Kidney glomerular epithelial cell (primary cell): ENCODE measurements around the gene OR2AT4.
A peak's percentile ranks its signal among the peaks of the same experiment; 100 is the strongest.
"Not testable (repeated sequence)": the region's sequence is repeated elsewhere in the genome, so short reads cannot be mapped to it uniquely, and the experiment has no call there.

Experiments used
- DNase-seq: peaks from one replicate; lab custom pipeline; 2025; lab: John Stamatoyannopoulos, UW

Gene OR2AT4

DNA sequence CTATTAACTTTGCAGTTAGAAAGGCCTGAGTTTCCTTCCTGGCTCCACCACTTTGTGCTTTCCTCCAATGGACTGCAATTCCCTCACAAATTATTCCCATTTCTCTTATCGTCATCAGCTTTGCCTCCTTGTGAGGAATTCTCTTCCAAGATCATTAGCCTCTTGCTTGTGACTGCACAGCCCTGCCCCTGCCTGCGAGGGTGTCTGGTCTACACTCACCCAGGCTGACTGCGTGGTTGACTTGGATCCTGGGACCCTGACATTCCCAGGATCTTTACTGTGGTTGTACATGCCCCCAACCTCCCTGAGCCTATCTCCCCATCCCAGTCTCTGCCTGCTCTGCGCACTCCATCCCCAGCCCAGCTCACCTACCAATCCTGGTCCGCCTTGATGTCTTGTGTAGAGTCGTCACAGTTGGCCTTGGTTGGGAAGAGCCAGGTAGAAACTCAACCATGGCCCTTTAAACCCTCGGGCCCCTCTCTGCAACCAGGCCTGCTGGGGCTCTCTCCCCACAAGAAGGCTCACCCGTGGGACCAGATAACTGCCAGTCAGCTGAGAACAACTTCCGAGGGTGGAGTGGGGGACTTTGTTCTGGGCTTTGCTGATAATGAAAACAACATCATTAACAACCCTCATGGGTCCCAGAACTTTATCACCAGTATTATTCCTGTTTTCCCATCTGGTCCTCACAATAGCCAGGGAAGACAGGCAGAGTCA is at the start of gene OR2AT4:
OR2AT4 (minus strand) TSS at position 421 of the 717 bp plus-strand sequence.
- no peak for DNase-seq

DNA sequence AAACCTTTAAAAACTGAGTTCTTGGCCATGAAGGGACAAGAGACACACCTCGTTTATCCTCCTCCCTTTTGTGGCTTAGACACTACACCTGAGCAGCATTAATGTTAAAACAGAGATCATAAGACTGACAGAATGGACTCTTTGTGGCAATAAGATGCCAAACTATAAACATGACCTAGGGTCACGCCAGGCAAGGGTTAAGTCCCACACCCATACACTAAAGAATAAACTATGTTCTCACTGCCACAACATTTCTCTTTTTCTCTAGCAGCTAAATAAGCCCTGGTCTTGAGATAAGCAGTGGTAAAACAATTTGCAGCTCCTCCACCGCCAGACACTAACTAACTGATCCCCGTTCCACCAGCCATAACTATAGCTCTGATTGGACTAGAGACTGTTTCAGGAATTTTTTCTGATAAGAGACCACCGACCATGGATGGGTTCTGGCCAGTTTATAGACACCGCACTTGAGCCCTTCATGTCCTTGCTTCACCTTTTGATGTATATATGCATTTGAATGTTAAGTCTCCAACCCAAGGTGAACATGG is 49.4 kb upstream of the OR2AT4 start:
- no peak for DNase-seq

DNA sequence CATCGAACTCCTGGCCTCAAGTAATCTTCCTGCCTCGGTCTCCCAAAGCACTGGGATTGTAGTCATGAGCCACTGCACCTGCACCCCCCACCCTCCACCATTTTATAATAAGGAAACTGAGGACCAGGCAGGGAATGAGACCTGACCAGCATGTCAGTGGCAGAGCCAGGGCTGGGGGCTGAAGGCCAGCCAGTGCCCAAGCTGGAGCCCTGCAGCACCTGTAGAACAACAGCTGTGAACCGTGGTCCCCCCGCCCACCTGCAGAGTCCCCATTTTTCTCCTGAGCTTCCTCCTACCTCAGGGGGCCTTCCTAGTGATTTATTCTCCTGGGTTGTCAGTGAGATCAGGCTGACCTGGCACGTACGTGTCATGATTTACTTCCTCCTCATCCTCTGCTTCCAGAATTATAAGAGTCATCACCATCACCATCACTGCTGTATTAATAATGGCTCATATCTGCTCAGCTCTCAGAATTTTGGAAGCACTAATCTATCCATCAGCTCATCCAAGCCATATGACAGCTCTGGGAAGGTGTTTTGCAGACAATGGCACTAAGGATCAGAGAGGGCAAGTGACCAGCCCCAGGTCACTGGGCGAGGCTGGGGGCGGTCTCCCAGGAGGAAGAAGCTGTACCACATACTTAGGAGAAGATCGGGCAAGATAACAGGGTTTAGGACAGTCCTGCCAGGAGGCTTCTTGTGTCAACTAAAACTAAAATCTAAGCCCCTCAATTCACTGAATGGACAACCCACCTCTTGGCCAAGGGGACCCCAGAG is 48.7 kb upstream of the OR2AT4 start:
- DNase-seq = no peak

DNA sequence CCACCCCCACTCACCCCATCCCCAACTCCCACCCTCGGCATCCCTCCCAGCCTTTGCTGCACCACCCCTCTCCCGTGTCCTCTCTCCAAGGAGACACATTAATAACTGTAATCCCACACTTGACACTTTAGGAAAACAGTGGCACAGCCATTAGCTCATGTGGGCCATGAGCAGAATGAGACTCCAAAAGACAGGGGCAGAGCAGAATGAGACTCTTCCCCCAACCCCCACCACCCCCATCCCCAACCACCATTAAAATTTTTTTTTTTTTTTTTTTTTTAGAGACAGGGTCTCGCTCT is 48.0 kb upstream of the OR2AT4 start:
- no peak for DNase-seq

DNA sequence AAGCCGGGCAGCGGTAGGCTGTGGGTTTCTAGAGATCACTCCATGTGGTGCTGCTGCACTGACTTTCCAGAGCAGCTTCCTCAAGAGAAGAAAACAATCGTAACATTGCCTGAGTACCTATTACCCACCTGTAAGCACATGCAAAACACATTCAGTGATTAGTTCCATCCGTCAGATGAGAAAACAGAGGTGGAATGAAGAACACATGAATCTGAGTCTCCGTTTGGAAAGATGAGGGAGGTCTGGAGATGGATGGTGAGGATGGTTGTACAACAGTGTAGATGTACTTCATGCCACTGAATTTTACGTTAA is 46.7 kb upstream of the OR2AT4 start:
- DNase-seq = no peak

DNA sequence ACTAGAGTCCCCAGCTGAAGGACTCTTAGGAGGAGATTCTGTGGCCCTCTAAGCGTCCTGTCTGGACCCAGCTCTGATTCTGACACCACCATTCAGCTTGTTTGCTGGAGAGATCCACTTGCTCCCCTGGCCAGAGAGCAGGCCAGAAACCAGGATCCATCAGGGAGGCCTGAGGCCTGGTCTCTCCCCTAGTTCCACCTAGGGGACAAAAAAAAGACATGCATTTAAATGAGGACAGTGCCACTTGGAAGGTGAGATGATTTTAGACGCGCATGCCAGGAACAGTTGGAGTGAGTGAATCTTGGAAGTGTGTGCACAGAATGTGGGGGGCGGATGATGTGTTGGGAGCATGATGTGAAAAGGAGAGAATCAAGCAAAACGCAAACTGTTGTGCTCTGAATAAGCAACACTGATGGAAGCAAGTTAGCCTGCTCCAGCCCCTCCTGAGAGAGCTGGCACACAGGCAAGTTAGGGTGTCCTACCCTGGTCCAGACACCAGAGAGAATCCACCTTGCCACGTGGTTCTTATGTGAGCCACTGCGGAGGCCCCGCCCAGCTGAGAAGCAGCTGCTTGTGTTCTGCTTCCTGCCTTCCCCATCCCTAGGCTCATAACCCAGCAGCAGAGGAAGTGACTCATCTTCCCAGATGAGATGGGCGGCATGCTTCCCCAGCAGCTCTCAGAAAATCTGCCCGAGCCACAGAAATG is 46.2 kb upstream of the OR2AT4 start:
- peak; percentile 90 for DNase-seq

DNA sequence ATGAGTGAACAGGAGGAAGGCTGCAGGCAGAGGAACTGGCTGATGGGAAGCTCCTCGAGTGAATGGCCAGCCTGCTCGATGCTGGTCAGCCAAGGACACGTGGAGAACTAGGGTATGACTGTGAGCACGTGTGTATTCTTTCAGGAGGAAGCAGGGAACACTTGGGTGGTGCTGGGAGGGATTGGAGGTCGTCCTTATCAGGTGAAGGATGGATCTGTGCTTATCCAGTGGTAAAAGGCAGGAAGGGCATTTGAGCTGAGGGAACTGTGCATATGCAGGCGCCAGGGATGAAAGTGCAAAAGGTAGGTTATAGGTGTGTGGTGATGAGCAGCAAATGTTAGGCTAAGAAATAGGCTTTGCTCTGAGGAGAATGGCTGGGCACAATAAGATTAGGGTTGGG is 44.5 kb upstream of the OR2AT4 start:
- DNase-seq = no peak

DNA sequence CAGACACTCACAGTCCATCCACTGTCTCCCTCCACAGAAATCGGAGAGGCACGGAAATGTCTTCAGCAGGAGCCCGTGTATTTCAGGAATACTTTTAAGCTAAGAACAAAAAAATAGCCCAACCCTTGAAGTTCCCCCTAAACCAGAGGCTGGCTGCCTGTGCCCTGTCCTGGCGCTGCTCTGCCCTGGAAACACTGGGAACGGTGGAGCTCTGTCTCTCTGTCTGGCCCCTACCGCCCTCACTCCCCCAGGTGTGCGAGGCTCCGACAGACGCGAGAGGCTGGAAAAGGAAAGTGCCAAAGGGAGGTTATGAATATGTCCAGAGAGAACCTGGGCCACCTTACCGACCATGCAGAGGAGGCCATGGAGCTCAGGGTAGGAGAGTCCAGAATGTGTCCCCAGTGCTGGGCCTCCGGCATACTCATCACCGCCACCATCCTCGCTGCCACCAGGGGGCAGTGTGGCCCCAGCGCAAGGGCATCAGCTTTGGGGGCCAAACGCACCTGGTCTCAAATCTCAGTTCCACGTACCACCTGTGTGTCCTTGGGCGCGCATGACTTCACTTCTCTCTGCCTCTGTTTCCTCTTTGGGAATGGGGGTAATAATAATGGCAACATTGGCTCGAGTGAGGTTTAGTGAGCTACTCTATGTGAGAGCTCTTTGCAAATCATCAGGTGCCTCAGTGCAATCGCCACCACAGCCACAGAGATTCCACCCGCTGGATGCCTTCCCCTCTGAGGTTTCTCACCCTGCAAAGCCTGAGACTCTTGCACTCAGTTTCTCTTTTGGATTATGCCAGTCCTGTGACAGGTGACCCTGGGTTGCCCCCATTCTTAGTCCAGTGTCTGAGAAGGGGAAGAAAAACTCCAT is 43.8 kb upstream of the OR2AT4 start:
- peak; percentile 2 for DNase-seq

DNA sequence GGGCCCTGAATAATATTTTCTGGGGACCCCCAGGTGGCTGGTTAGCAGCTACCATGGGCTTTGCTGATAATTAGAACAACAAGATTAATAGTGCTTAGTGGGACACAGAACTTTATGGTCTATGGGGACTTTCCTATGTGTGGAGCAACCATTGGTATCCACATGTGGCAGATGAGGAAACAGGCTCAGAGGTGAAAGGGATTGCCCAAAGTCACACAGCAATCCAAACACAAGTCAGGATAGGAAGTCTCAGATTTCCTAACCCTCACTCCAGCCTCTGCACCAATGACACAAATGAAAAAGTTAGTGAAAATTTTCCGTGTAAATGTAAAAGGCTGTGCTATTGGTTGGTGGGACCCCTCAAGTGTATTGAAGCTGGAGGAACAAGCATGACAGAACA is 39.0 kb upstream of the OR2AT4 start:
- no peak for DNase-seq

DNA sequence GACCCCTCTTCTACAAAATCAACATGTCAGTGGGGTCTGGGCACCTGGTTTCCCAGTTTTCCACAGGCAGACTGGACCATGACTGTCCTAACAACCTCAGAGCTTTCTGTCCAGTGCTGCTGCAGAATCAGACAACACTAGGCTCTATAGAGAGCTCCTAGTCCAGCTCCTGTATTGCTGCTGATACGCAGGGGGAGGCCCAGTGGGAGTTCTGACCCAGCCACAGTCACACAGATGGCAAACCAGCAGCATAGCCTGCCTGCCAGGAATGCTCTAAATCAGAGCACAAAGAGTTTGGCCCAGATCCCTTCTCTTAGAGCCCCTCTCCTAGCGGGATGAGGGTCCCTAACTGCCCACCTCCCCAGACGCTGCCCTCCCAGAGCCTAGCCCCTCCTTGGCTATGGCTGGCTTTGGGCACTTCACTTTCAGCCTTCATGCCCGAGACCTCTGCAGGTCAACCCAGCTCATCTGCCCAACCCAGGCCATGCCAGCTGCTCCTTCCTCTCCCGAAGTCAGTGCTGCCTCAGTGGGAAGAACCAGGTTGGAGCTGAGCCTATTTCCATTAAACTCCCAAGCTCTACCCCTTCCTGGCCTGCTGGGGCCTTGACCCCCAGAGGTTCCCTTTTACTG is 38.5 kb upstream of the OR2AT4 start:
- no peak for DNase-seq

DNA sequence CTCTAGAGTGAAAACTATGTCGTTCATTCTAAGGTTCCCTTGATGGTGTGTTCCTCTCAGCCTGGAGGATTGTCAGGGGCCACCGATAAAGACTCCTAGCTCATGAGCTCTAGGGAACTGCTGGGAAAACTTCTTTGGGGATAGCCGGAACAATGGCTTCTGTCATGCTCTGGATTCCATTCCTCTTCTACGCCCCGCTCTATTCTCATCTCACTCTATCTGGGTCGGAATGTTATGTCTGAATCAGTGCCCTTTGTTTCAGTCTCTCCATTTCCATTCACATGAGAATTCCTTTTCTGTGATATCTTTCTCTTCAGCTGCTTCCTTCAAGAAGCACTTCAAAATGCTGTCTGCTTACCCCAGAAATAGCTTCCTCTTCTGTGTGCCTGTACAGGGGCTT is 37.3 kb upstream of the OR2AT4 start:
- no peak for DNase-seq

DNA sequence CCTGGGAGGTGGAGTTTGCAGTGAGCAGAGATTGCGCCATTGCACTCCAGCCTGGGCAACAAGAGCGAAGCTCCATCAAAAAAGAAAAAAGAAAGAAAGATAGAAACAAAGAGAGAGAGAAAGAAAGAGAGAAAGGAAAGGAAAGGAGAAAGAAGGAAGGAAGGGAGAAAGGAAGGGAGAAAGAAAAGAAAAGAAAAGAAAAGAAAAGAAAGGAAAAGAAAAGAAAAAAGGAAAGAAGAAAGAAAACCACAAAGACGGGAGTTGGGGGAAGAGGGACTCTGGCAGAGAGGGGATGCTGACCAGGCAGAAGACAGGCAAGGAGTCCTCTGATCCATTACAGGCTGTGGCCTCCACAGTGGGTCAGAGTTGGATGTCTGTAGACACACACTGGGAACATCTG is 35.4 kb upstream of the OR2AT4 start:
- no peak for DNase-seq

DNA sequence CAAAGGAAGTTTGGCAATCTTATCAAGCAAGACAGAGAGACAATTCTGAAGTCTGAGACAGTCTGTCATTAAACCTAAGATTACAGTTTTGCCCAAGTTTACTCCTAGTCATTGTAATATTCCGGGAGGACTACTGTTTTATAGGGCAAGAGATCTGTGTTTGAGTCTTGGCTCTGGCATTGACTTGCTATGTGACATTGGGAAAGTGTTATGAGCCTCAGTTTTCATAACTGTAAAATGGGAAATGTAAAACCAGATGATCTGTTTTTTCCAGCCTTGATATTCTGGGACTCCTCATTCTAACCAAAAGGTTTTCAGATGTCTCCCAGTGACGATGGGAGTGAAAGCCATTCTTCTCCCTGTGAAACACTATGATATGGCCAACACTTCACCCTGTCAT is 29.9 kb upstream of the OR2AT4 start:
- no peak for DNase-seq

DNA sequence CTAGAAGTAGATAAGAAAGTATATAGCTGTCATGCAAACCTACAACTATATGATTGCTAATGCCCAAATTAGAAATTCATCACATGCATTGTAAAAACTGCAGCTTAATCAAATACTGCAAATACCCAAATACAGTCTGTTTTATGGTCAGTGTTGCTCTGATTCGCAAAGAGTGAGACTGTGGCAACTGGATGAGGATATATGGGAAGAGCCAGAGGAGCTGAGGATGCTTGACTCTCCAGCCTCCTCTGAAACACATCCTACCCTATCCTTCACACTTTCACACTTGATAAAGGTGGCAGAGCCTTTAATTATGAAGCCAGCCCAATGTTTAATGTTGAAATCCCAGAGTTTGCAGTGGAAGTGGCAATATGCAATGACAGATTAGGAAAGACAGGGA is 21.9 kb upstream of the OR2AT4 start:
- DNase-seq = no peak

DNA sequence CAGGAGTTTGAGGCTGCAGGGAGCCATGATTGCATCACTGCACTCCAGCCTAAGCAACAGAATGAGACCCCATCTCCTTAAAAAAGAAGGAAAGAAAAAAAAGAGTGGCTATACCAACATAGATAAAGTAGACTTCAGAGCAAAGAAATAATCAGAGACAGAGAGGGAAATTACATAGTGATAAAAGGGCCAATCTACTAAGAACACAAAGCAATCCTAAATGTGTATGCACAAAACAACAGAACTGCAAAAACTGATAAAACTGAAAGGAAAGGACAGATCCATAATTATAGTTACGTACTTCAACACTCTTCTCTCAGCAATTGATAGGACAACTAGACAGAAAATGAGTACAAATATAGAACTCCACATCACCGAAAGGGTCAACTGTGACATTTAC is 17.8 kb upstream of the OR2AT4 start:
- DNase-seq = no peak

DNA sequence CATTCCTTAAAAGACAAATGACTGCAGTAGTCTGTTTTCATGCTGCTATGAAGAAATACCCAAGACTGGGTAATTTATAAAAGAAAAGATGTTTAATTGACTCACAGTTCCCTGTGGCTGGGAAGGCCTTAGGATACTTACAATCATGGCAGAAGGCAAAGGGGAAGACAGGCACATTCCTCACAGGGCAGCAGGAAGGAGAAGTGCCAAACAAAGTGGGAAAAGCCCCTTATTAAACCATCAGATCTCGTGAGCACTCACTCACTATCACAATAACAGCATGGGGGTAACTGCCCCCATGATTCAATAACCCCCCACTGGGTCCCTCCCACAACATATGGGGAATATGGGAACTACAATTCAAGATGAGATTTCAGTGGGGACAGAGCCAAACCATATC is 16.4 kb upstream of the OR2AT4 start:
- DNase-seq = no peak

DNA sequence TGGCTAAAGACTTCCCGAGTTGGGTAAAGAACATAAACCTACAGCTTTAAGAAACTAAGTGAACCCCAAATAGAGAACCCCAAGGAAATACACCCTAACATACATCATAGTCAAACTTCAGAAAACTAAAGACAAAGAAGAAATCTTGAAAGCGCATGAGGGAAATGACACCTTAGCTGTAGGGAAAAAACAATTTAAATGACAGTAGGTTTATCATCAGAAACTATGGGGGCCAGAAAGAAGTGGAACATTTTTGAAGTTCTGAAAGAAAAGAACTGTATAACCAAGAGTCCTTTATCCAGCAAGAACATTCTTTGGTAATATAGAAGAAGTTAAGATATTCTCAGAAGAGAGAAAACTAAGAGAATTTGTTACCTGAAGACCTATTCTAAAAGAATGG is 15.5 kb upstream of the OR2AT4 start:
- DNase-seq = no peak

DNA sequence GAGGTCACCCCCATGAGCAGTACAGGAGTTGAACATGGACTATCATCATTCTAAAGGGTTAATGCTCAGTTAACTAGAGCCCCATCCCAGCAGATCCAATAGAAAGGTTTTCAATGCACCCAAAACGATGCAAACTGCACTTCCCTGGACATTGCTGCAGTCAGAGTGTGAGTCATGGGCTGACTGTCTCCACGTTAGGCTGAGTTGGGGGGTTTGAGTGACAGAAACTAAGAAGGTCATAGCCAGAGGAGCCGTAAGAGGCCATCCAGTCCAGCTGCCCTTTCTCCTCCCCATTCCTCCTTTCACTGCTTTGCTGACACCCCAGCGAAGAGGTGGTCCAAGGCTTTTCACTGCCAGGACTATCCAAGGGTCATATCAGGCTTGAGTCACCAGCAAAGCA is 10.5 kb upstream of the OR2AT4 start:
- DNase-seq = no peak

DNA sequence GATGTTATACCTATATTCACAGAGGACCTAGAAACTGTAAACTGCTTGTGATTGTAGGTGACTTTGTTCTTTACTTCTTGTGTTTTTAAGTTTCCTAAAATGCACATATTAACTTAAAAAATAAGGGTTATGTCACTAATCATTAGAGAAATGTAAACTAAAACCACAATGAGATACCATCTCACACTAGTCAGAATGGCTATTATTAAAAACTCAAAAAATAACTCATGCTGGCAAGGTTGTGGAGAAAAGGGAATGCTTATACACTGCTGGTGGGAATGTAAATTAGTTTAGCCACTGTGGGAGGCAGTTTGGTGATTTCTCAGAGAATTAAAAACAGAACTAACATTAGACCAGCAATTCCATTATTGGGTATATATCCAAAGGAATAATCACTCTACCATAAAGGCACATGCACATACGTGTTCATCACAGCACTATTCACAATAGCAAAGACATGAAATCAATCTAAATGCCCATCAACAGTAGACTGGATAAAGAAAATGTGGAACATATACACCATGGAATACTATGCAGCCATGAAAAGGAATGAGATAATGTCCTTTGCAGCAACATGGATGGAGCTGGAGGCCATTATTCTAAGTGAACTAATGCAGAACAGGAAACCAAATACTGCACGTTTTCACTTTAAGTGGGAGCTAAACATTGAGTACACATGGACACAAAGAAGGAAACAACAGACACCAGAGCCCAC is 9.4 kb upstream of the OR2AT4 start:
- not testable (repeated sequence) for DNase-seq

DNA sequence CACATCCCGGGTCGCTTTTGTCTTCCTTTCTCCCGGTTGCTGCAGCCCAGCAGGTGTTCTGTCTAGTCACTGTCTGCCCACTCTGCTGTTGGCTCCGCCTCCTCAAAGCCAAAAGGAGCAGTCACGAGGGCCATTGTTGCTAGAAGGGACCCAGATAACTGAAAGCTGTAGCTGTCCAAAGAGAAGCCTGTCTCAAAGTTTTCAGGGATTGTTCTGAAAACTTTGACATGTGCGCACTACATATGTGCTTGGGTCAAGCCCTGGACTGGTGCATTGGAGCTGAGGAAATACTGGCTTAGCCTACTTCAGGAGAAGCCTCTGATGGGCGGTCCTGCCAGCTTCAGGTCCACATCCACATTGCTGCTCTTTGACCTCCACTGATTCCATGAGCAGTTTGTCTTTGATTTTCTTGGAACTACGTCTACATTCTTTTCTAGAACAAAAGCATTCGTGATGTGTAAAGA is 8.8 kb upstream of the OR2AT4 start:
- DNase-seq = no peak
